CD4-positive, alpha-beta memory T cell (primary cell): ENCODE measurements around the gene LEMD2. TPM values are rescaled to one million over a fixed set of nuclear protein-coding genes. Genes with fewer than 3 reads are reported as not detected.

Source experiments
- CTCF ChIA-PET: fragments of 350-600 bp; sonication (Branson Sonifier 250); formaldehyde crosslinking; loops from one replicate; lab custom pipeline; 2021; ENCODE audit warnings: inconsistent platforms; ENCODE audit not compliant: partially characterized antibody; lab: Charles Lee
- POLR2A ChIA-PET: fragments of 350-600 bp; sonication (Branson Sonifier 250); formaldehyde crosslinking; loops from one replicate; lab custom pipeline; 2021; ENCODE audit not compliant: partially characterized antibody; lab: Charles Lee
- DNase-seq, 5 donors: peaks; one replicate each; pipeline versions ENCODE4 v3.0.0 to v3.0.0-alpha.2; 2020 to 2022; ENCODE audit warnings: mixed read lengths in 1 of 5
- H3K27ac ChIP-seq: one replicate; pipeline ENCODE4 v1.7.0; 2013; ENCODE audit warnings: low read depth, low read length
- H3K27me3 ChIP-seq: 2 replicates; pipeline ENCODE4 v1.7.0; 2013; ENCODE audit warnings: mild to moderate bottlenecking, low read length, moderate library complexity; ENCODE audit not compliant: insufficient read depth
- H3K36me3 ChIP-seq: 2 replicates; pipeline ENCODE4 v1.7.0; 2013; ENCODE audit warnings: mild to moderate bottlenecking, low read length, moderate library complexity; ENCODE audit not compliant: insufficient read depth
- H3K4me1 ChIP-seq: 2 replicates; pipeline ENCODE4 v1.7.0; 2013; ENCODE audit warnings: mild to moderate bottlenecking, low read length, moderate library complexity; ENCODE audit not compliant: insufficient read depth
- H3K4me3 ChIP-seq, 2 donors: one replicate each; pipeline ENCODE4 v1.7.0; 2013; ENCODE audit warnings: low read length in 2 of 2, mild to moderate bottlenecking in 1 of 2
- H3K9me3 ChIP-seq, 2 donors: one replicate each; pipeline ENCODE4 v1.7.0; 2013; ENCODE audit warnings: low read length in 2 of 2, control low read depth in 1 of 2; ENCODE audit not compliant: control insufficient read depth in 1 of 2
- H3K27ac Mint-ChIP-seq, 7 donors: one replicate each; pipeline ENCODE4 v1.8.0; 2020 to 2021; ENCODE audit warnings: mixed read lengths in 7 of 7, mild to moderate bottlenecking in 6 of 7, inconsistent platforms in 3 of 7, moderate library complexity in 3 of 7
- H3K27me3 Mint-ChIP-seq, 2 donors: one replicate each; pipeline ENCODE4 v1.8.0; 2020 to 2021; ENCODE audit warnings: mixed read lengths in 2 of 2
- H3K36me3 Mint-ChIP-seq, 2 donors: one replicate each; pipeline ENCODE4 v1.8.0; 2020 to 2021; ENCODE audit warnings: mixed read lengths in 2 of 2, inconsistent platforms in 1 of 2, mild to moderate bottlenecking in 1 of 2
- H3K4me1 Mint-ChIP-seq, 4 donors: one replicate each; pipeline ENCODE4 v1.8.0; 2020 to 2021; ENCODE audit warnings: mixed read lengths in 4 of 4, mild to moderate bottlenecking in 1 of 4
- H3K4me3 Mint-ChIP-seq, 8 donors: one replicate each; pipeline ENCODE4 v1.8.0; 2020 to 2021; ENCODE audit warnings: mixed read lengths in 8 of 8, mild to moderate bottlenecking in 7 of 8, moderate library complexity in 6 of 8, inconsistent platforms in 3 of 8
- H3K9me3 Mint-ChIP-seq, 8 donors: one replicate each; pipeline ENCODE4 v1.8.0; 2020 to 2021; ENCODE audit warnings: mixed read lengths in 8 of 8, mild to moderate bottlenecking in 5 of 8, inconsistent platforms in 3 of 8, moderate library complexity in 1 of 8
- intact Hi-C: fragments of 100-400 bp; cut with micrococcal nuclease; formaldehyde crosslinking; loops from one replicate; pipeline ENCODE4 v1.15.1; 2023
- polyA plus RNA-seq, 2 donors: library from polyadenylated mRNA; unstranded; fragments of 300-500 nt; fragmentation: Illumina TruSeq; gene quantifications; one replicate each; pipeline ENCODE4 v1.2.3, GENCODE V29; 2021
- total RNA-seq, 2 experiments: library from RNA; stranded (reverse); gene quantifications; one replicate each; pipeline ENCODE4 v1.2.3, GENCODE V29; 2021

LEMD2 gene
- total and polyA plus RNA-seq, 4 experiments from 2014 or later = 13.5 to 126 (median 80.1) TPM

DNA sequence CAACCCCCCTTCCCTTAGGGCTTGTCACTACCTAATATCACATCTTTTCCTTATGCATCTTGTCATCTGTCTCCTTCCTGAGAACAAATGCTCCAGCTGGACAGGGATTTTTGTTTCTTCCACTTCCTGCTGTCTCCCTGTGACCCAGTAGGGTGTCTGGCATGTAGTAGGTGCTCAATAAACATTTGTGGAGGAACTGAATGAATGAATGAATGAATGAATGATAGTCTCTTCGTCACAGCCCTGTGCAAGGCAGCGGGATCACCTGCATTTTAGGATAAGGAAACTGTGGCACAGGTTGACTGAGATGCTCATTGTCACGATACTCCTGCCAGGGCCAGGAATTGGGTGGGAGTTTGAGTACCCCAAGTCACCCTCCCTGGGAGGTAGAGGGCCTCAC lies 14.2 kb downstream of the LEMD2 start:
- DNase-seq = no peak
- no peaks in the 10 kb centered on the region for H3K9me3 ChIP-seq
- no peak overlapping the region for H3K4me3 ChIP-seq
- ChIA-PET POLR2A (no interaction called here), CTCF (no interaction called here)
- Mint-ChIP-seq H3K9me3 (no peaks in the 10 kb centered on the region), H3K36me3 (peaks cover 30 to 67% of the 10 kb centered on the region in 2 donors), H3K4me1 (peaks cover 6 to 14% (median 10%) of the 10 kb centered on the region in 4 donors), H3K27ac (peak overlapping the region in 2 of 7 donors; percentile 19 to 22), H3K4me3 (no peak overlapping the region), H3K27me3 (no peaks in the 10 kb centered on the region)
- peaks cover 6% of the 10 kb centered on the region for H3K4me1 ChIP-seq
- no peak overlapping the region for H3K27ac ChIP-seq
- H3K27me3 ChIP-seq = no peaks in the 10 kb centered on the region
- peaks cover 72% of the 10 kb centered on the region for H3K36me3 ChIP-seq
- intact Hi-C loops = no loop called here

DNA sequence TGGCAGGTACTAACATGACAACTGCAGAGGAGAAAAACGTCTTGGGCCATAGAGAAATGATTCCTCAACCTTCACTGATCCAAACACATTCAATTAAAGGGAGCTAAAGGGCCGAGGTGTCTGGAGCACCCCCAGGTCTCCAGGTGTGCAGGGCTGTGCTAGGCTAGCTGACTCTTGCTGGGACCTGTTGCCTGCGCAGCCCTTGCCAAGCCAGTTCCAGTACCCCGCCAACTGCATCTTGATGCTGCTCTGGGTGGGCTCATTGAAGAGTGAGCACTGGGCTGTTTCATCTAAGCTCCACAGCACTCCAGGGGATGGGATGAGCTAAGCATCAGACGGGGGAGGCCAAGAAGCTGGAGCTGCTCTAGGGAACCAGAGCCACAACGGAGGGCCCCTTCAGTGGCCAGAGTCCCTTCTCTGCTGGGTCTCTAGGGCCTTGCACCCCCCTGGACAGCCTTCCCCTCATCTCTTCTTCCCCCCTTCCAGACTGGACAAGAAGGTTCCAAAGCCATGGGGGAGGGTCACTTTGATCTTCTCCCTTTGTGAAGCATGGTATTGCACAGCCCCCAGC lies 15.9 kb downstream of the LEMD2 start:
- Mint-ChIP-seq H3K27me3 (no peaks in the 10 kb centered on the region), H3K27ac (peak overlapping the region in 4 of 7 donors; percentile 21 to 67 (median 44)), H3K4me1 (peaks cover 10 to 15% (median 13%) of the 10 kb centered on the region in 4 donors), H3K4me3 (no peak overlapping the region), H3K36me3 (peaks cover 17 to 52% of the 10 kb centered on the region in 2 donors), H3K9me3 (no peaks in the 10 kb centered on the region)
- Histone ChIP-seq H3K4me1 (peaks cover 6% of the 10 kb centered on the region), H3K36me3 (peaks cover 54% of the 10 kb centered on the region), H3K27ac (no peak overlapping the region), H3K9me3 (no peaks in the 10 kb centered on the region), H3K27me3 (no peaks in the 10 kb centered on the region), H3K4me3 (no peak overlapping the region)
- CTCF ChIA-PET = interaction anchor here (1.0 to 10.1 kb wide), 7 partner anchors 11 to 382 kb away, joined by 3 to 225 read pairs (median 4); partner anchors contain the start of gene UQCC2
- intact Hi-C loops = no loop called here
- DNase-seq = no peak
- POLR2A ChIA-PET = interaction anchor here (4.2 kb wide), 1 partner anchor 15 kb away, joined by 26 read pairs; the partner anchor contains the start of gene LEMD2

DNA sequence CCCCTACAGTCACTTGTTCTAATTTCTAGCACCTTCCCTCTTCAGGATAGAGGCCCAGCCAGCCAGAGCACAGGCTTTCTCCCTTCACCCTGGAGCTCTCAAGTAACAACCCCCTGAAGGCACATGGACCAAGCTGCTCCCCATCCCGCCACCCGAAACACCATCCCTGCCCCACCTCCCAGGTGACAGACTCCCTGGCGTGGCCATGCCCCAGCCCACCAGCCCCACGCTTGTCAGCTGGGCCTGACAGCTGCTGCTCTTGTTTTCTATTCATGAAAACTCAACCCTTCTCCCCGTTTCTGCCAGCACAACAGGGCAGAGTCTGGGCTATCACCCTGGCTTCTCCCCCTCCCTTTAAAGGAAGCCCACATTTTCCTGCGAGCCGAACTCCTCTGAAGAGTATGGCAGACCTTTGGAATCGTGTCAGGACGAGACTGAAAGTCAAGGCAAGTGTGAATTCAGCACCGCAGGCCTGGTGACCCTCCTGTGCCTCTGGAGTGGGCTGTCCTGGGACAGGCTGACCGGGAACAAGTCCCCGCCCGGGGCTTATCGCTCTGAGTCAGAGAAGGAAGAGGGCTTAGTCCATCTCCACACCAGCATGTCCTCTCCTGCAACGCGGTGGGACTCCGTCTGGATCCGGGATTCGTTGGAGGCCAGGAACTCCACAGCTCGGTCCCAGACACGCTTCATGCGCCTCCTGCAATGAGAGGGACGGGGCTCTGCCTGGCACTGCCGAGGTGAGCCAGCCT lies 16.7 kb downstream of the LEMD2 start:
- peak overlapping the region in 1 of 8 donors; percentile 31 for H3K4me3 Mint-ChIP-seq
- H3K4me1 ChIP-seq = peaks cover 6% of the 10 kb centered on the region
- H3K4me3 ChIP-seq = no peak overlapping the region
- no peaks in the 10 kb centered on the region for H3K27me3 ChIP-seq
- intact Hi-C loops = no loop called here
- H3K9me3 ChIP-seq = no peaks in the 10 kb centered on the region
- CTCF ChIA-PET = interaction anchor here (1.0 to 10.1 kb wide), 19 partner anchors 10 to 390 kb away, joined by 3 to 225 read pairs (median 4); partner anchors contain the start of genes LEMD2 and UQCC2
- H3K27me3 Mint-ChIP-seq = no peaks in the 10 kb centered on the region
- H3K36me3 Mint-ChIP-seq = peaks cover 11 to 46% of the 10 kb centered on the region in 2 donors
- peaks cover 46% of the 10 kb centered on the region for H3K36me3 ChIP-seq
- no peaks in the 10 kb centered on the region for H3K9me3 Mint-ChIP-seq
- H3K27ac ChIP-seq = no peak overlapping the region
- POLR2A ChIA-PET = interaction anchor here (1.1 to 4.2 kb wide), 3 partner anchors 16 to 255 kb away, joined by 4 to 26 read pairs (median 11); partner anchors contain the start of gene LEMD2
- H3K27ac Mint-ChIP-seq = peak overlapping the region in 3 of 7 donors; percentile 21 to 68 (median 53)
- H3K4me1 Mint-ChIP-seq = peaks cover 10 to 15% (median 13%) of the 10 kb centered on the region in 4 donors
- DNase-seq = no peak

DNA sequence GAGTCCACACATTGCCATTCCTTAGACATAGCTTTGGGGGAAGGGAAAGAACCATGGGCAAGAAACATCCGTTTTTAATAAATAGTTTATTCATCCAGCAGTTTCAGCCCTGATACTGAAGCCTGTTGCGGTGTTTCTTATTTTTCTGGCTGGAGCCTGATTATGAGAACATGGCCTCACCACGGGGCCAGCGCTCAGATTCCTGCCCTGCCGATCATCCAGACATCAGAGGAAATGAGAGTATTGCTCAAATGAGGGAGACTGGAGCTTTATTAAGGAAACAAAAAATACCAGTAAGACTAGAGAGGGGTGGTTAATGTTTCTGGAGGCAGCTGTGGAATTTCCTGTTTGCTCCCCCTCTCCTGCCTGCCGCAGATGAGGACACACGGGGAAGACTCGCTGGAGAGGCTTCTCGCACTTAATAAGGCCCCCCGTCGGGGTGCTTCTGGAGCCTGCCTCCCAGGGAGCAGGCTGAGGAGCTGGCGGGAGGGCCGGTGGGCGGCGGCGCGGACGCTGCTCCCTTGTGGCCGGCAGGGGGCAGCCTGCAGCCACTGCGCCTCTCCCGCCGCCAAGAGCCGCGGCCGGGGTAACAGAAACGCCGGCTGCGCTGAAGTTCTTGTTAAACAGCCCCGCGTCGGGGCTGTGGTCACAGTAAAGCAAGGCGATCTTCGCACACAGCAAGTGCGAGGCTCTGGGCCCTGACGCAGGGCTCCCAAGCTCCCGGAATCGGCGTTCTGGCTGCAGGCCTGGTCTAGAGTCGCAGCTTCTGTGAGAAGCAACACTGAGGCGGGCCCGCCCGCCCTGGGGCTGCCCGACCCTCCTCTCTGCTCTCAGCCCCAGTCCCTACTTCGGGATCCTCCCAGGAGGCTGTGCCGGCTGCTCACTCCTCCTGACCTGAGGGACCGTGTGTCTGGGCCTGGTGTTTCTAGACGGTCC lies 17.5 kb downstream of the LEMD2 start:
- Histone ChIP-seq H3K4me3 (no peak overlapping the region), H3K27ac (no peak overlapping the region), H3K9me3 (no peaks in the 10 kb centered on the region), H3K4me1 (peaks cover 6% of the 10 kb centered on the region), H3K27me3 (no peaks in the 10 kb centered on the region), H3K36me3 (peaks cover 38% of the 10 kb centered on the region)
- intact Hi-C loops = no loop called here
- peak; percentile 54 to 68 (median 60) for DNase-seq
- Mint-ChIP-seq H3K9me3 (peaks cover 0 to 3% (median 0%) of the 10 kb centered on the region in 8 donors), H3K36me3 (peaks cover 6 to 37% of the 10 kb centered on the region in 2 donors), H3K4me1 (peaks cover 10 to 15% (median 13%) of the 10 kb centered on the region in 4 donors), H3K27me3 (no peaks in the 10 kb centered on the region), H3K27ac (peak overlapping the region in 6 of 7 donors; percentile 21 to 88 (median 50)), H3K4me3 (peak overlapping the region in 1 of 8 donors; percentile 29)
- POLR2A ChIA-PET = interaction anchor here (0.8 to 4.2 kb wide), 6 partner anchors 17 to 411 kb away, joined by 3 to 26 read pairs (median 4); partner anchors contain the start of gene LEMD2
- CTCF ChIA-PET = interaction anchor here (0.7 to 10.1 kb wide), 34 partner anchors 8 to 391 kb away, joined by 3 to 225 read pairs (median 4); partner anchors contain the start of genes LEMD2 and MLN

DNA sequence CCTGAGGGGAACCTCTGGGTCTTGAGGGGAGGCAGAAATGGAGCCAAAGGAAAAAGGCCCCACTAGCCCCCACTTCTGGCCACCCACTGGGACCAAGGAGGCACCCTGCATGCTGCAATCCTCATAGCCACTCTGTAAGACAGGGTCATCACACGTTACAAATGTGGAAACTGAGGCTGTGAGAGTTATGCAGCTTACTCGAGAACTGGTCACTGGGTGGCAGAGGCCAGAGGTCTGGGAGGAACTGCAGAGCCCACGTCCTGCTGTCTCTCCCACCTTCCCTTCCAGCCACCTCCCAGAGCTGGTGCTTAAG lies 18.1 kb downstream of the LEMD2 start:
- Histone ChIP-seq H3K27me3 (no peaks in the 10 kb centered on the region), H3K36me3 (peaks cover 32% of the 10 kb centered on the region), H3K27ac (no peak overlapping the region), H3K9me3 (no peaks in the 10 kb centered on the region), H3K4me1 (peaks cover 6% of the 10 kb centered on the region), H3K4me3 (no peak overlapping the region)
- no peak overlapping the region for H3K4me3 Mint-ChIP-seq
- CTCF ChIA-PET = interaction anchor here (0.7 to 10.1 kb wide), 35 partner anchors 8 to 392 kb away, joined by 3 to 225 read pairs (median 4); partner anchors contain the start of genes LEMD2, MLN and UQCC2
- intact Hi-C loops = no loop called here
- POLR2A ChIA-PET = interaction anchor here (1.0 to 4.2 kb wide), 5 partner anchors 17 to 412 kb away, joined by 3 to 26 read pairs (median 4); partner anchors contain the start of gene LEMD2
- H3K36me3 Mint-ChIP-seq = peaks cover 0 to 31% of the 10 kb centered on the region in 2 donors
- DNase-seq = no peak
- peaks cover 10 to 15% (median 13%) of the 10 kb centered on the region in 4 donors for H3K4me1 Mint-ChIP-seq
- no peak overlapping the region for H3K27ac Mint-ChIP-seq
- peaks cover 0 to 5% (median 0%) of the 10 kb centered on the region in 8 donors for H3K9me3 Mint-ChIP-seq
- no peaks in the 10 kb centered on the region for H3K27me3 Mint-ChIP-seq

DNA sequence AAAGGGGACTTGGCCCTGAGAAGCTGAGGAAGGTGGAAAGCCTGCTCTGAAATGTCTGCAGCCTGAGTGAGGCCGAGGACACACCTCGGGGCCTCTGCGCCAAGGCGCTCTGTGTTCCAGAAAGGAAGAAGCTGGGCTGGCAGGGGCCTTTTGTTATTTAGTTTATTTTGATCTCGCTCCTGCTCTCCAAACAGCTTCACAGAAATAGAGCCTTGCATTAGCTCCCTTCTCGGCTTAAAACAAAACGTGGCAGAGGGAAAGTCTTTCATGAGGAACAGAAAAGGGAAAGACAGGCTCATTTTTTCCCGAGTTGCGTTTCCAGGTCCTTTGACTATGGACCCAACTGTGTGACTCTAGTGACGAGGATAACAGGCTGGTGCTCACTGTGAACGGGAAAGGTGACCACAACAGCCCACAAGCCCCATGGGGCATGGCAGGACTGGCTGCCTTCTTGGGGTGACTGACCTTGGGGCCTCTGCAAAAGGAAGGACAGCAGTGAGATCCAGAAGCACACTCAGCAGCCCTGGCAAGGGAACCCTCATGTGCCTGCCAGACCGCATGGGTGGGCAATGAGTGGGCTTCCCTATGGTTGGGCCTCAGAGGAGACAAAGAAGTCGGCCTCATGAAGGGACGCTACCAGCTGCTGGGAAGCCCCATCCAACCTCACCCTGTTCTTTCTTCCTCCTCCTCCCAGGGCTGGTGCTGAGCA lies 18.7 kb downstream of the LEMD2 start:
- Mint-ChIP-seq H3K4me1 (peaks cover 10 to 15% (median 13%) of the 10 kb centered on the region in 4 donors), H3K36me3 (peaks cover 0 to 27% of the 10 kb centered on the region in 2 donors), H3K27me3 (peaks cover 0 to 3% of the 10 kb centered on the region in 2 donors), H3K4me3 (no peak overlapping the region), H3K27ac (peak overlapping the region in 1 of 7 donors; percentile 30), H3K9me3 (peaks cover 0 to 5% (median 0%) of the 10 kb centered on the region in 8 donors)
- intact Hi-C loops = no loop called here
- H3K9me3 ChIP-seq = no peaks in the 10 kb centered on the region
- no peak for DNase-seq
- CTCF ChIA-PET = interaction anchor here (0.9 to 10.1 kb wide), 24 partner anchors 8 to 419 kb away, joined by 3 to 225 read pairs (median 4); partner anchors contain the start of genes LEMD2, MLN and UQCC2
- no peak overlapping the region for H3K27ac ChIP-seq
- H3K36me3 ChIP-seq = peaks cover 27% of the 10 kb centered on the region
- H3K27me3 ChIP-seq = no peaks in the 10 kb centered on the region
- H3K4me3 ChIP-seq = no peak overlapping the region
- peaks cover 6% of the 10 kb centered on the region for H3K4me1 ChIP-seq
- POLR2A ChIA-PET = interaction anchor here (1.3 to 4.2 kb wide), 3 partner anchors 18 to 412 kb away, joined by 3 to 26 read pairs (median 11); partner anchors contain the start of gene LEMD2
